Spleen (tissue), 11 donors: ENCODE measurements around the gene C5orf63. TPM values are rescaled to one million over a fixed set of nuclear protein-coding genes. Genes with fewer than 3 reads are reported as not detected.

Source experiments
- DNase-seq: peaks from one replicate; pipeline ENCODE4 v3.0.0-alpha.2; 2020
- H3K27ac ChIP-seq, 8 donors: fragments of 200-600 bp; sonication (generic) in 7 of 8; 1 replicate in 4 of 8; 2 replicates in 4 of 8; pipeline versions ENCODE4 v1.5.0 to v1.8.0; 2016 to 2021; ENCODE audit warnings: inconsistent platforms in 4 of 8, mild to moderate bottlenecking in 4 of 8, moderate library complexity in 1 of 8
- H3K27me3 ChIP-seq, 7 donors: fragments of 200-600 bp; sonication (generic) in 6 of 7; replicated peaks in 1 of 7; 1 replicate in 4 of 7; 2 replicates in 3 of 7; pipeline versions ENCODE4 v1.5.0 to v1.8.0; 2016 to 2021; ENCODE audit warnings: inconsistent platforms in 3 of 7, mild to moderate bottlenecking in 1 of 7
- H3K36me3 ChIP-seq, 6 donors: fragments of 200-600 bp; sonication (generic) in 5 of 6; 1 replicate in 4 of 6; 2 replicates in 2 of 6; pipeline versions ENCODE4 v1.5.0 to v1.8.0; 2016 to 2021; ENCODE audit warnings: inconsistent platforms in 2 of 6
- H3K4me1 ChIP-seq, 6 donors: fragments of 200-600 bp; sonication (generic) in 5 of 6; 1 replicate in 3 of 6; 2 replicates in 3 of 6; pipeline versions ENCODE4 v1.5.0 to v1.8.0; 2016 to 2021; ENCODE audit warnings: inconsistent platforms in 3 of 6
- H3K4me3 ChIP-seq, 8 donors: fragments of 200-600 bp; sonication (generic) in 7 of 8; 1 replicate in 4 of 8; 2 replicates in 4 of 8; pipeline versions ENCODE4 v1.5.0 to v1.8.0; 2016 to 2021; ENCODE audit warnings: inconsistent platforms in 4 of 8, mild to moderate bottlenecking in 4 of 8, moderate library complexity in 2 of 8
- H3K9me3 ChIP-seq, 8 donors: fragments of 200-600 bp; sonication (generic) in 7 of 8; 1 replicate in 4 of 8; 2 replicates in 4 of 8; pipeline versions ENCODE4 v1.5.0 to v1.8.0; 2016 to 2021; ENCODE audit warnings: inconsistent platforms in 4 of 8
- POLR2A ChIP-seq, 3 donors: fragments of 450-650 bp; IDR thresholded peaks; one replicate each; pipeline ENCODE4 v1.5.1; 2017; ENCODE audit warnings: antibody characterized with exemption in 3 of 3, mild to moderate bottlenecking in 1 of 3
- POLR2AphosphoS5 ChIP-seq, 3 donors: sonication (generic); formaldehyde crosslinking; IDR thresholded peaks; one replicate each; pipeline ENCODE4 v1.5.1; 2017; ENCODE audit warnings: antibody characterized with exemption in 3 of 3
- WGBS, 5 donors: extraction: QIAGEN DNeasy Blood & Tissue Kit in 3 of 5; methylation state at CpG; one replicate each; pipeline versions ENCODE4 v1.1.5 to v1.1.7; 2013 to 2018; 5-methylcytosine and 5-hydroxymethylcytosine counted together
- intact Hi-C: fragments of 100-400 bp; cut with DNase I; formaldehyde crosslinking; loops from one replicate; pipeline ENCODE4 v1.15.0; 2023; ENCODE audit warnings: low total_unique reads
- polyA plus RNA-seq, 3 donors: library from polyadenylated mRNA; stranded (reverse); fragments of 200-250 nt; gene quantifications; one replicate each; pipeline ENCODE4 v1.2.1, GENCODE V29; 2013
- total RNA-seq, 7 donors: library from RNA; depleted of rRNA in 3 of 7; stranded (reverse); fragments of >200 nt in 3 of 7; fragmentation: NEBNext Ultra II Directional in 4 of 7; extraction: Animal tissue kit (Norgen Biotek cat#: 25700) in 4 of 7; gene quantifications; one replicate each; pipeline versions ENCODE4 v1.1.0 to v1.2.1, GENCODE V29; 2016 to 2021
- TF ChIP-seq, protein P1 (sequence below), 11 experiments: fragments of 200-600 bp in 7 of 11; fragments of 450-650 bp in 4 of 11; sonication (generic) in 4 of 11; IDR thresholded peaks in 8 of 11; conservative IDR thresholded peaks in 3 of 11; 1 replicate in 7 of 11; 2 replicates in 4 of 11; pipeline versions ENCODE4 v1.4.0 to v1.8.0; 2016 to 2021; ENCODE audit warnings: antibody characterized with exemption in 11 of 11, inconsistent platforms in 4 of 11, mild to moderate bottlenecking in 1 of 11
- donor health status: healthy with polysubstance abuse.
- donor health status: DM: no; HTN: no; CAD: no; lungs with moderate emphysema.
- donor health status: DM: no; HTN: no; CAD: no.
- donor health status: Bipolar disorder and iron deficiency.
- donor health status: healthy.
- donor health status: DM: no; HTN: no; CAD: no.
- donor health status: DM: yes; HTN: yes; CAD: no.

The C5orf63 gene
- total and polyA plus RNA-seq, 10 donors = 2.3 to 10.1 (median 4.8) TPM

DNA sequence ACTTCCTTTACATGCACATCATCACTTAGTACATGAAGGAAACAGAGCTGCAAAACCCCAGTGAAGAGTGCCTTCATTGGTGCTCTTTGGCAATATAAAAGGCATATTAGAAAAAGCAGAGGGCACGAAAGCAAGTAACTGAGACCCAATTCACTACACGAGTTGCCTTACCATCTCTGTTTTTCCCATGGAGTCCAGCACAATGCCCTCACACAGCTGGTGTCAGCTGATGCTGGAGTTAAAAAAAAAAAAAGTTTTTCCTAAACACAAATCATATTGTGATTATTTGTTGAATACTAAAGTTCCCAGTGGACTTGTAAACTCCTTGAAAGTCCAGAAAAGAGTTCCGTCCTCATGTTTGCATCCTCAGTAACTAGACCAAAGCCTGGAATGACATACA is 68.6 kb downstream of the C5orf63 start:
- H3K27ac ChIP-seq = no peak overlapping the region
- peaks cover 0 to 38% (median 5%) of the 10 kb centered on the region in 6 donors for H3K4me1 ChIP-seq
- H3K36me3 ChIP-seq = no peaks in the 10 kb centered on the region
- no peaks in the 10 kb centered on the region for H3K27me3 ChIP-seq
- no peaks in the 10 kb centered on the region for H3K9me3 ChIP-seq
- intact Hi-C loops = no loop called here
- TF ChIP-seq POLR2A (IDR thresholded peaks at IDR 0.05) (no peak), POLR2AphosphoS5 (IDR thresholded peaks at IDR 0.05) (no peak)
- TF ChIP-seq, protein P1, sequence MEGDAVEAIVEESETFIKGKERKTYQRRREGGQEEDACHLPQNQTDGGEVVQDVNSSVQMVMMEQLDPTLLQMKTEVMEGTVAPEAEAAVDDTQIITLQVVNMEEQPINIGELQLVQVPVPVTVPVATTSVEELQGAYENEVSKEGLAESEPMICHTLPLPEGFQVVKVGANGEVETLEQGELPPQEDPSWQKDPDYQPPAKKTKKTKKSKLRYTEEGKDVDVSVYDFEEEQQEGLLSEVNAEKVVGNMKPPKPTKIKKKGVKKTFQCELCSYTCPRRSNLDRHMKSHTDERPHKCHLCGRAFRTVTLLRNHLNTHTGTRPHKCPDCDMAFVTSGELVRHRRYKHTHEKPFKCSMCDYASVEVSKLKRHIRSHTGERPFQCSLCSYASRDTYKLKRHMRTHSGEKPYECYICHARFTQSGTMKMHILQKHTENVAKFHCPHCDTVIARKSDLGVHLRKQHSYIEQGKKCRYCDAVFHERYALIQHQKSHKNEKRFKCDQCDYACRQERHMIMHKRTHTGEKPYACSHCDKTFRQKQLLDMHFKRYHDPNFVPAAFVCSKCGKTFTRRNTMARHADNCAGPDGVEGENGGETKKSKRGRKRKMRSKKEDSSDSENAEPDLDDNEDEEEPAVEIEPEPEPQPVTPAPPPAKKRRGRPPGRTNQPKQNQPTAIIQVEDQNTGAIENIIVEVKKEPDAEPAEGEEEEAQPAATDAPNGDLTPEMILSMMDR (IDR thresholded peaks at IDR 0.05 in 8 of 11, conservative IDR thresholded peaks at IDR 0.05 in 3 of 11) = no peak
- WGBS, 5 donors = 90 to 99% (median 92%) methylated on average over 3 of the region's 3 CpGs
- DNase-seq = no peak
- no peak overlapping the region for H3K4me3 ChIP-seq

DNA sequence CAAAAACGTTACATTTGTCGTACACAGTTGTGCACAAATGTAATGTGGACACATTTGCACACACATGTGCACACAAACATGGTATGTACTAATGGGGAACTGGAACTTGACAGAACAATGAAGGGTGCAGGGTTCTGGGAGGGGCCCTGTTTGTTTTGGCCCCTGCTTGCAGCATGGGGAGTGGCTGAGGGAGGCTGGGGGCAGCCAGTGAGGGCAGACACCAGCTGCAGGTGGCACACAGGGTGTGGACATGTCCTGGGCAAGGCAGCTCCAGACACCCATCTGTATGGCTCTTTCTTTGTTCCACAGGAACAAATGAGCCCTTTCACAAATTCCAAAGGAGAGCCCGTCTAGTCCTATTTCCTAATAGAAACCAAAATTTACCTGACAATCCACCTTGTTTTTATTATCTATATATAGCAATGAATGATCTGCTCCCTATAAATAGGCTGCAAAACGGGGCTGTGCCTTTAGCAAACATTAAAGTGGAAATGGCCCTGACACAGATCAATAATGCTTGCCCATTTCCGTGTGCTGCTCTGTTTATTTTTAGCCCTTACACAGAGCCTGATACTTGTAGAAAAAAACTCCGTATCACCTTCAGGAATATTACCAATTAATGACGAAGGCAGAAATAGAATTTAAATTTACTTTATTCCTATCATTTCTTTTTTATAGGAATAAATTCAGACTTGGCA is 69.4 kb downstream of the C5orf63 start:
- H3K4me1 ChIP-seq = peaks cover 0 to 42% (median 5%) of the 10 kb centered on the region in 6 donors
- no peaks in the 10 kb centered on the region for H3K27me3 ChIP-seq
- H3K27ac ChIP-seq = no peak overlapping the region
- intact Hi-C loops = no loop called here
- no peak overlapping the region for H3K4me3 ChIP-seq
- H3K9me3 ChIP-seq = no peaks in the 10 kb centered on the region
- TF ChIP-seq, protein P1 (IDR thresholded peaks at IDR 0.05 in 8 of 11, conservative IDR thresholded peaks at IDR 0.05 in 3 of 11) = no peak
- TF ChIP-seq POLR2A (IDR thresholded peaks at IDR 0.05) (no peak), POLR2AphosphoS5 (IDR thresholded peaks at IDR 0.05) (no peak)
- 74 to 84% (median 78%) methylated on average over 7 of the region's 7 CpGs for WGBS, 5 donors
- no peaks in the 10 kb centered on the region for H3K36me3 ChIP-seq
- no peak for DNase-seq

DNA sequence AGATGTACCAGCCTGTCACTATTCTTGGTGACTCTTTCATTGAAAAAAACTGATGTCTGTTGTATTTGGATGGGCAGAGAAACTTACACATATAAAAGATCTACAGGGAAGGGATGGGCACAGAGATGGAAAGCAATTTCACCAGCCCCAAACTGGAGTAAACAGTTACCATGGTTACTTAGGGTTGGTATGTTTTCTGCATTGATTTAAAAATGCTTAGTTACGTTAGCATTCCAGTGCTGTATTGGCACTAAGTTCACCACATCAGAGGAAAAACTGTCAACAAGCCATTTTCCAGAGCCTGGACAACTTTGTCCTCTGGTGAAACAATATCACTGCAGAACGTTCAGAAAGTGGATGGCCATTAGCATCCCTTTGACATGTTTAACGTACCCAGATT is 70.9 kb downstream of the C5orf63 start:
- Histone ChIP-seq H3K27ac (no peak overlapping the region), H3K27me3 (no peaks in the 10 kb centered on the region), H3K4me3 (no peak overlapping the region), H3K9me3 (no peaks in the 10 kb centered on the region), H3K36me3 (no peaks in the 10 kb centered on the region), H3K4me1 (peaks cover 0 to 56% (median 6%) of the 10 kb centered on the region in 6 donors)
- WGBS, 5 donors = 68 to 87% (median 85%) methylated on average over 3 of the region's 3 CpGs
- intact Hi-C loops = no loop called here
- no peak for DNase-seq
- TF ChIP-seq POLR2A (IDR thresholded peaks at IDR 0.05) (no peak), POLR2AphosphoS5 (IDR thresholded peaks at IDR 0.05) (no peak)
- TF ChIP-seq, protein P1 (IDR thresholded peaks at IDR 0.05 in 8 of 11, conservative IDR thresholded peaks at IDR 0.05 in 3 of 11) = no peak

DNA sequence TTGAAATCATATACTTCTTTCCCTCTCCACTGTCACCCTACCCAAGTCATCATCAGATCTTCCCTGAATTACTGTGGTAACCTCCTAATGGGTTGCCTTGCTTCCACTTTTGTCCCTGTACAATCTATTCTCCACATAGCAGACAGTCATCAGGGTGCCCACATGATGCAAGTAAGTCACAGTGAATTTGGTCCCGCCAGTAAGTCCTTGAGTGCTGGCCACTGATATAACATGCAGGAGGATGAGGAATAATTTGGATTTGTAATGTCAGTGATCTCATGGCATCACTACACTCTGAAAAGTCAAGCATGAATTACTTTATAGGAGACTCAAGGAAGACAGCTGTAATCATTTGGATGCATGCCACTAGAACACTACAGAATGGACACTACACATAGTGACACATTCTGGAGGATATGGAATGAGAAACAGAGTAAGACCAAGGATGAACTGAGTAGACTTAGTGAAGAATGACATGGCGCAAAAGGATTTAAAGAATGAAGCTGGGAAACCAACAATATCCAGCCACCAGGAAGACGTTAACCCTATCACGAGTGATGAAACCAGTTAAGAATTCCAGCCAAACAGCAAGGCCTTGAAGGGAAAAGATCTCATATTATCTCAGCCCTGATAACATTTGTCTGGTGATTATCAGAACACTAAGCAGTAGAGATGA is 71.5 kb downstream of the C5orf63 start:
- no peak overlapping the region for H3K4me3 ChIP-seq
- H3K4me1 ChIP-seq = peaks cover 0 to 50% (median 5%) of the 10 kb centered on the region in 6 donors
- TF ChIP-seq, protein P1 (IDR thresholded peaks at IDR 0.05 in 8 of 11, conservative IDR thresholded peaks at IDR 0.05 in 3 of 11) = no peak
- TF ChIP-seq POLR2AphosphoS5 (IDR thresholded peaks at IDR 0.05) = no peak
- TF ChIP-seq POLR2A (IDR thresholded peaks at IDR 0.05) = no peak
- H3K9me3 ChIP-seq = no peaks in the 10 kb centered on the region
- no peaks in the 10 kb centered on the region for H3K36me3 ChIP-seq
- intact Hi-C loops = no loop called here
- DNase-seq = no peak
- 76 to 86% (median 79%) methylated on average over 4 of the region's 4 CpGs for WGBS, 5 donors
- no peak overlapping the region for H3K27ac ChIP-seq
- no peaks in the 10 kb centered on the region for H3K27me3 ChIP-seq
